ENCODE results near the gene METRNL.

- TF ChIP-seq, protein P1, sequence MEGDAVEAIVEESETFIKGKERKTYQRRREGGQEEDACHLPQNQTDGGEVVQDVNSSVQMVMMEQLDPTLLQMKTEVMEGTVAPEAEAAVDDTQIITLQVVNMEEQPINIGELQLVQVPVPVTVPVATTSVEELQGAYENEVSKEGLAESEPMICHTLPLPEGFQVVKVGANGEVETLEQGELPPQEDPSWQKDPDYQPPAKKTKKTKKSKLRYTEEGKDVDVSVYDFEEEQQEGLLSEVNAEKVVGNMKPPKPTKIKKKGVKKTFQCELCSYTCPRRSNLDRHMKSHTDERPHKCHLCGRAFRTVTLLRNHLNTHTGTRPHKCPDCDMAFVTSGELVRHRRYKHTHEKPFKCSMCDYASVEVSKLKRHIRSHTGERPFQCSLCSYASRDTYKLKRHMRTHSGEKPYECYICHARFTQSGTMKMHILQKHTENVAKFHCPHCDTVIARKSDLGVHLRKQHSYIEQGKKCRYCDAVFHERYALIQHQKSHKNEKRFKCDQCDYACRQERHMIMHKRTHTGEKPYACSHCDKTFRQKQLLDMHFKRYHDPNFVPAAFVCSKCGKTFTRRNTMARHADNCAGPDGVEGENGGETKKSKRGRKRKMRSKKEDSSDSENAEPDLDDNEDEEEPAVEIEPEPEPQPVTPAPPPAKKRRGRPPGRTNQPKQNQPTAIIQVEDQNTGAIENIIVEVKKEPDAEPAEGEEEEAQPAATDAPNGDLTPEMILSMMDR (IDR thresholded peaks at IDR 0.05; ENCODE audit: low read depth, low read length, missing input control): no peak
- TF ChIP-seq REST (IDR thresholded peaks at IDR 0.05) (no peak), YY1 (IDR thresholded peaks at IDR 0.05) (no peak), HNF4G (IDR thresholded peaks at IDR 0.05) (no peak), FOXA1 (IDR thresholded peaks at IDR 0.05) (no peak), MAX (IDR thresholded peaks at IDR 0.05) (no peak), GABPA (IDR thresholded peaks at IDR 0.05 in 1 of 2, conservative IDR thresholded peaks at IDR 0.05 in 1 of 2) (no peak), RAD21 (IDR thresholded peaks at IDR 0.05) (no peak), TAF1 (conservative IDR thresholded peaks at IDR 0.05) (no peak), EGR1 (IDR thresholded peaks at IDR 0.05; ENCODE audit: low read depth in 2 of 2) (no peak), JUND (IDR thresholded peaks at IDR 0.05) (no peak), ATF3 (IDR thresholded peaks at IDR 0.05) (no peak), SP1 (IDR thresholded peaks at IDR 0.05) (no peak)
- TF ChIP-seq, protein P2, sequence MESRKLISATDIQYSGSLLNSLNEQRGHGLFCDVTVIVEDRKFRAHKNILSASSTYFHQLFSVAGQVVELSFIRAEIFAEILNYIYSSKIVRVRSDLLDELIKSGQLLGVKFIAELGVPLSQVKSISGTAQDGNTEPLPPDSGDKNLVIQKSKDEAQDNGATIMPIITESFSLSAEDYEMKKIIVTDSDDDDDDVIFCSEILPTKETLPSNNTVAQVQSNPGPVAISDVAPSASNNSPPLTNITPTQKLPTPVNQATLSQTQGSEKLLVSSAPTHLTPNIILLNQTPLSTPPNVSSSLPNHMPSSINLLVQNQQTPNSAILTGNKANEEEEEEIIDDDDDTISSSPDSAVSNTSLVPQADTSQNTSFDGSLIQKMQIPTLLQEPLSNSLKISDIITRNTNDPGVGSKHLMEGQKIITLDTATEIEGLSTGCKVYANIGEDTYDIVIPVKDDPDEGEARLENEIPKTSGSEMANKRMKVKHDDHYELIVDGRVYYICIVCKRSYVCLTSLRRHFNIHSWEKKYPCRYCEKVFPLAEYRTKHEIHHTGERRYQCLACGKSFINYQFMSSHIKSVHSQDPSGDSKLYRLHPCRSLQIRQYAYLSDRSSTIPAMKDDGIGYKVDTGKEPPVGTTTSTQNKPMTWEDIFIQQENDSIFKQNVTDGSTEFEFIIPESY (IDR thresholded peaks at IDR 0.05): no peak
Measured at GRCh38 chr17:83057793-83058265, 21.6 kb upstream of the METRNL start.
